Measurements from ENCODE around the gene ZNF236. TPM values are rescaled to one million over a fixed set of nuclear protein-coding genes. Genes with fewer than 3 reads are reported as not detected.

ZNF236 gene
- total and polyA plus RNA-seq, 3 experiments from 2014 or later, result 11.1 to 15.9 (median 13.4) TPM

- CTCF ChIA-PET, result interaction anchor here (1.9 kb wide), 1 partner anchor 233 kb away, joined by 5 read pairs; no protein-coding TSS in a partner anchor
- peaks cover 48 to 70% (median 57%) of the 10 kb centered on the region in 3 donors for H3K4me1 Mint-ChIP-seq
- POLR2A ChIA-PET, result no interaction called here
Observed at GRCh38 chr18:76821875-76822505, 367 bp upstream of the ZNF236 start.

GRCh38 chr18:76823161-76823538 is 793 bp downstream of the ZNF236 start:
- no peaks in the 10 kb centered on the region for H3K36me3 ChIP-seq (ENCODE audit: insufficient read depth, low read length)
- peak overlapping the region; percentile 65 for H3K4me3 ChIP-seq (ENCODE audit: low read length)
- DNase-seq, result no peak
- Mint-ChIP-seq H3K9me3 (no peaks in the 10 kb centered on the region), H3K36me3 (peaks cover 0 to 11% (median 0%) of the 10 kb centered on the region in 3 donors), H3K4me3 (peak overlapping the region; percentile 73 to 91 (median 87)), H3K4me1 (peaks cover 53 to 76% (median 61%) of the 10 kb centered on the region in 3 donors), H3K27ac (peak overlapping the region; percentile 76 to 93 (median 88)), H3K27me3 (no peaks in the 10 kb centered on the region)
- no peaks in the 10 kb centered on the region for H3K27me3 ChIP-seq (ENCODE audit: insufficient read depth, low read length, poor library complexity, severe bottlenecking)
- peaks cover 27% of the 10 kb centered on the region for H3K4me1 ChIP-seq (ENCODE audit: insufficient read depth, low read length)
- CTCF ChIA-PET, result interaction anchor here (1.4 kb wide), 1 partner anchor 19 kb away, joined by 7 read pairs; no protein-coding TSS in a partner anchor
- H3K9me3 ChIP-seq (ENCODE audit: low read length), result no peaks in the 10 kb centered on the region
- POLR2A ChIA-PET, result no interaction called here
- peak overlapping the region; percentile 38 for H3K27ac ChIP-seq (ENCODE audit: low read depth, low read length)

More at GRCh38 chr18:76821875-76822505, 367 bp upstream of the ZNF236 start:
- peak overlapping the region; percentile 93 to 99 (median 94) for H3K4me3 Mint-ChIP-seq
- no peaks in the 10 kb centered on the region for H3K9me3 Mint-ChIP-seq
- Histone ChIP-seq H3K36me3 (ENCODE audit: insufficient read depth, low read length) (no peaks in the 10 kb centered on the region), H3K27ac (ENCODE audit: low read depth, low read length) (peak overlapping the region; percentile 93), H3K4me1 (ENCODE audit: insufficient read depth, low read length) (peaks cover 27% of the 10 kb centered on the region), H3K27me3 (ENCODE audit: insufficient read depth, low read length, poor library complexity, severe bottlenecking) (no peaks in the 10 kb centered on the region), H3K9me3 (ENCODE audit: low read length) (no peaks in the 10 kb centered on the region), H3K4me3 (ENCODE audit: low read length) (peak overlapping the region; percentile 87)
- peaks cover 0 to 13% (median 1%) of the 10 kb centered on the region in 3 donors for H3K36me3 Mint-ChIP-seq
- DNase-seq, result peak; percentile 61 to 80 (median 71)
- H3K27ac Mint-ChIP-seq, result peak overlapping the region; percentile 88 to 99 (median 96)
- no peaks in the 10 kb centered on the region for H3K27me3 Mint-ChIP-seq

DNA sequence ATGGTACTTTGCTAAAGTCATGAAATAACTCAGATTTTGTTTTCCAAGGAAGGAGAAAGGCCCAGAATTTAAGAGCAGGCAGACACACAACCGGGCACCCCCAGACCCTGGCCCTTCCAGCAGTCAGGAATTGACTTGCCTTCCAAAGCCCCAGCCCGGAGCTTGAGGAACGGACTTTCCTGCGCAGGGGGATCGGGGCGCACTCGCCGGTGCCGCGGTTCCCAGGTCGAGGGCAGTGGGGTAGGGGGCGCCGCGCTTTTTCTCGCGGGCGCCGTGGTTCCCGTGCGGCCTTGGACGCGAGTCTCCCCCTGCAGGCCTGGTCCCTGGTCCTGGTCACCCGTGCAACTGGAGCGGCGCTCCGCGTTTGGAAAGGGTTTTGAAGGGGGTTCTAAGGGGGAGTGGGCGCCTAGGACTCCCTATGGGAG is 1.2 kb downstream of the ZNF236 start:
- H3K4me1 Mint-ChIP-seq, result peaks cover 49 to 74% (median 56%) of the 10 kb centered on the region in 3 donors
- ChIA-PET POLR2A (no interaction called here), CTCF (interaction anchor here (1.4 kb wide), 1 partner anchor 20 kb away, joined by 7 read pairs; no protein-coding TSS in a partner anchor)
- H3K9me3 ChIP-seq (ENCODE audit: low read length), result no peaks in the 10 kb centered on the region
- peak overlapping the region; percentile 73 to 91 (median 87) for H3K4me3 Mint-ChIP-seq
- peaks cover 27% of the 10 kb centered on the region for H3K4me1 ChIP-seq (ENCODE audit: insufficient read depth, low read length)
- peak in 1 of 5 donors; percentile 49 for DNase-seq
- no peaks in the 10 kb centered on the region for H3K9me3 Mint-ChIP-seq
- H3K27ac Mint-ChIP-seq, result peak overlapping the region; percentile 79 to 93 (median 88)
- no peaks in the 10 kb centered on the region for H3K27me3 Mint-ChIP-seq
- peaks cover 0 to 8% (median 0%) of the 10 kb centered on the region in 3 donors for H3K36me3 Mint-ChIP-seq
- peak overlapping the region; percentile 38 for H3K27ac ChIP-seq (ENCODE audit: low read depth, low read length)
- peak overlapping the region; percentile 65 for H3K4me3 ChIP-seq (ENCODE audit: low read length)
- no peaks in the 10 kb centered on the region for H3K36me3 ChIP-seq (ENCODE audit: insufficient read depth, low read length)
- H3K27me3 ChIP-seq (ENCODE audit: insufficient read depth, low read length, poor library complexity, severe bottlenecking), result no peaks in the 10 kb centered on the region

DNA sequence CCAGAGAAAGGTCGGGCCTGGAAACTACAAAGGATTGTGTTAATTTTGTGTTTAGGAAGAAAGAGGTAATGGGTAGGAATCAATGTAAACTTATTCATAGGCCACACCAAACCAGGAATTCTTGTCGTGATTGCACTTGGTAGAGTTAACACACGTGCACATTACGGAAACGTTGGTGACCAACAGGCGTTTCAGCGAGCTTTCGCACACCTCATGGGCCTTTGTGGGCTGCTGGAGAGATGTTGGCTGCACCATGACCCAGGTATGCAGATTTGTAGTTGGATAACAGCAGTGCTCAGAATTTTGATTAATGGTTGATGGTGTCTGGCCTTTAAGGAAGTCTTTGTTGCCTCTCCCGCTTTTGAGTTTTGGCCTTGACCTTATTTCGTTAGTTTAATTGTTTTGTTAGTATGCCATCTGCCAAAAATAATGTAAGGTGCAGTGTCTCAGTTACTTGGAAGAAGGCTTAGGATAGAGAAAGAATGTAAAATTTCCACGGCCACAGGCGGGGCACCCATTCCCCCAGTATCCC is 1.9 kb downstream of the ZNF236 start:
- Mint-ChIP-seq H3K4me3 (peak overlapping the region; percentile 46 to 91 (median 73)), H3K36me3 (peaks cover 0 to 8% (median 0%) of the 10 kb centered on the region in 3 donors), H3K27me3 (no peaks in the 10 kb centered on the region), H3K27ac (peak overlapping the region; percentile 38 to 87 (median 80)), H3K4me1 (peaks cover 48 to 74% (median 56%) of the 10 kb centered on the region in 3 donors), H3K9me3 (no peaks in the 10 kb centered on the region)
- Histone ChIP-seq H3K4me1 (ENCODE audit: insufficient read depth, low read length) (peaks cover 27% of the 10 kb centered on the region), H3K9me3 (ENCODE audit: low read length) (no peaks in the 10 kb centered on the region), H3K4me3 (ENCODE audit: low read length) (no peak overlapping the region), H3K27me3 (ENCODE audit: insufficient read depth, low read length, poor library complexity, severe bottlenecking) (no peaks in the 10 kb centered on the region), H3K36me3 (ENCODE audit: insufficient read depth, low read length) (no peaks in the 10 kb centered on the region), H3K27ac (ENCODE audit: low read depth, low read length) (no peak overlapping the region)
- ChIA-PET POLR2A (no interaction called here), CTCF (interaction anchor here (1.4 kb wide), 1 partner anchor 20 kb away, joined by 7 read pairs; no protein-coding TSS in a partner anchor)
- DNase-seq, result no peak

DNA sequence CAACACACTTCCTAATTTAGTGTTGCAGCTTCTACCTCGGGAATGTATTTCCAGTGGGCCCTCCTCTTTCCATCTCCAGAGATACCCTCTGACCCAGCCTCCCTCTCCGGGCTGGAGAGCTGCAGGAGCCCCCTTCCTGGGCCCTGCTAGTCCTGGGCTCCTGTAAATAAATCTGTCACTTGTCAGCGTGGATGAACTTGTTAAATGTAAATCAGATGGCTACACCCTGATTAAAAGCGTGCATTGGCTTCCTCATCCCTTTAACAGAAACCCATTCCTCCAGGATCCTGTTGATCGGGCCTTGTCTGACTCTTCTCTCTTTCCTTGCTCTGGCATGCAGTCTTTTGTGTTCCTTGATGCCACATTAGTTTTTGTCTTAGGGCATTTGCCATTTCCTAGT is 2.4 kb downstream of the ZNF236 start:
- no peak for DNase-seq
- Mint-ChIP-seq H3K36me3 (peaks cover 0 to 8% (median 1%) of the 10 kb centered on the region in 3 donors), H3K9me3 (no peaks in the 10 kb centered on the region), H3K4me1 (peaks cover 43 to 74% (median 54%) of the 10 kb centered on the region in 3 donors), H3K4me3 (peak overlapping the region; percentile 46 to 85 (median 62)), H3K27me3 (no peaks in the 10 kb centered on the region), H3K27ac (peak overlapping the region; percentile 3 to 94 (median 79))
- peaks cover 27% of the 10 kb centered on the region for H3K4me1 ChIP-seq (ENCODE audit: insufficient read depth, low read length)
- no peaks in the 10 kb centered on the region for H3K36me3 ChIP-seq (ENCODE audit: insufficient read depth, low read length)
- H3K27me3 ChIP-seq (ENCODE audit: insufficient read depth, low read length, poor library complexity, severe bottlenecking), result no peaks in the 10 kb centered on the region
- ChIA-PET CTCF (no interaction called here), POLR2A (no interaction called here)
- H3K9me3 ChIP-seq (ENCODE audit: low read length), result no peaks in the 10 kb centered on the region
- H3K4me3 ChIP-seq (ENCODE audit: low read length), result no peak overlapping the region
- H3K27ac ChIP-seq (ENCODE audit: low read depth, low read length), result no peak overlapping the region

DNA sequence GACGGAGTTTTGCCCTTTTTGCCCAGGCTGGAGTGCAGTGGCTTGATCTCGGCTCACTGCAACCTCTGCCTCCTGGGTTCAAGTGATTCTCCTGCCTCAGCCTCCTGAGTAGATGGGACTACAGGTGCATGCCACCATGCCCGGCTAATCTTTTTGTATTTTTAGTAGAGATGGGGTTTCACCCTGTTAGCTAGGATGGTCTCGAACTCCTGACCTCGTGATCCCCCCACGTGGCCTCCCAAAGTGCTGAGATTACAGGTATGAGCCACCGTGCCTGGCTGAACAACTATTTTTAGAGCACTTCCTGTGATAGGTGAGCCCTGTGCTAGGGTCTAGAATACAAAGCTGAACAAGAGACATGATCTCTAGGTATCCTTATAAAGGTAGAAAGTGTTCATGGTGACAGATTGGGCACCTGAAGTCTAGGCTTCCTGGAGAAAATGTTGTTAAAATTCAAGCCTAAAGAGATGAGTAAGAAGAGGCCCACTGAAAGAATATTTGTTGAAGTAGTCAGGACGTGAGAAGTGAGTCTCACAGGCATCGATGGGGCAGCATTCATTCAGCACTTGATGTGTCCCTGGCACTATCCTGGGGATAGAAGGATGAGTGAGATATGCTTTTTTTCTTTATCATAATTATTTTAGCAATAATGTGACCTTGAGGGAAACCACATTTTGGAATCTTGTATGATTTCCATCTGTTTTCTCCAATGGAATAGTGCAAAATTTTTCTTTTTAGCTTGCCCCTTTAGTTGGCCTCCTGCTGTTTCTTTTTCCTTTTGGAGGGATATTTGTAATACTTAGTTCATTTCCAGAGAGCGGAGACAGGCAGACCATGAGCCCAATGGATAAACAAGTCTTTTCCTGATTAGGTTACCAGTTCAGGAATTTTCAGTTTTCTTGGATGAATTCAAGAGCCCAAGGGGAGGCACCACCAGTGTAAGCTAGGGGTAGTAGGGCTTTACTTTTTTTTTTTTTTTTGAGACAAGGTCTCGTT is 5.1 kb downstream of the ZNF236 start:
- Histone ChIP-seq H3K4me1 (ENCODE audit: insufficient read depth, low read length) (peaks cover 14% of the 10 kb centered on the region), H3K36me3 (ENCODE audit: insufficient read depth, low read length) (no peaks in the 10 kb centered on the region), H3K27ac (ENCODE audit: low read depth, low read length) (no peak overlapping the region), H3K9me3 (ENCODE audit: low read length) (no peaks in the 10 kb centered on the region), H3K4me3 (ENCODE audit: low read length) (no peak overlapping the region), H3K27me3 (ENCODE audit: insufficient read depth, low read length, poor library complexity, severe bottlenecking) (no peaks in the 10 kb centered on the region)
- no peak for DNase-seq
- Mint-ChIP-seq H3K4me1 (peaks cover 37 to 70% (median 57%) of the 10 kb centered on the region in 3 donors), H3K36me3 (peaks cover 0 to 5% (median 1%) of the 10 kb centered on the region in 3 donors), H3K4me3 (peak overlapping the region in 2 of 7 donors; percentile 15 to 43), H3K27ac (peak overlapping the region; percentile 14 to 89 (median 70)), H3K9me3 (no peaks in the 10 kb centered on the region), H3K27me3 (no peaks in the 10 kb centered on the region)
- CTCF ChIA-PET, result interaction anchor here (1.0 to 1.1 kb wide), 2 partner anchors 15 to 25 kb away, joined by 3 read pairs; no protein-coding TSS in a partner anchor
- POLR2A ChIA-PET, result no interaction called here

GRCh38 chr18:76834379-76834778 is 12.0 kb downstream of the ZNF236 start:
- no peak overlapping the region for H3K27ac Mint-ChIP-seq
- POLR2A ChIA-PET, result no interaction called here
- H3K36me3 ChIP-seq (ENCODE audit: insufficient read depth, low read length), result no peaks in the 10 kb centered on the region
- H3K27me3 Mint-ChIP-seq, result no peaks in the 10 kb centered on the region
- peaks cover 40 to 64% (median 53%) of the 10 kb centered on the region in 3 donors for H3K4me1 Mint-ChIP-seq
- CTCF ChIA-PET, result no interaction called here
- H3K27ac ChIP-seq (ENCODE audit: low read depth, low read length), result no peak overlapping the region
- peaks cover 0 to 3% (median 2%) of the 10 kb centered on the region in 3 donors for H3K36me3 Mint-ChIP-seq
- H3K27me3 ChIP-seq (ENCODE audit: insufficient read depth, low read length, poor library complexity, severe bottlenecking), result no peaks in the 10 kb centered on the region
- no peaks in the 10 kb centered on the region for H3K4me1 ChIP-seq (ENCODE audit: insufficient read depth, low read length)
- no peak for DNase-seq
- H3K9me3 ChIP-seq (ENCODE audit: low read length), result no peaks in the 10 kb centered on the region
- no peak overlapping the region for H3K4me3 ChIP-seq (ENCODE audit: low read length)
- no peak overlapping the region for H3K4me3 Mint-ChIP-seq
- no peaks in the 10 kb centered on the region for H3K9me3 Mint-ChIP-seq
